ENCODE measurements around the gene TMCC2. TPM values are rescaled to one million over a fixed set of nuclear protein-coding genes. Genes with fewer than 3 reads are reported as not detected.

The TMCC2 gene
- total and polyA plus RNA-seq, 2 experiments from 2014 or later = 2.6 to 9.9 TPM

- Histone ChIP-seq H3K4me3 (peak within 1 kb of the TSS; percentile 96), H3K4me2 (peak within 1 kb of the TSS; percentile 99), H3K9me2 (ENCODE audit: insufficient read depth) (peaks cover 4% of the 10 kb centered on the region; the same call in 1 of the 2 replicates), H3K27ac (ENCODE audit: low read depth) (peak within 1 kb of the TSS; percentile 86; the same call in 1 of the 2 replicates), H3K4me1 (ENCODE audit: insufficient read depth) (peaks cover 42% of the 10 kb centered on the region), H4K20me1 (replicated peaks; ENCODE audit: insufficient read depth) (peaks cover 13% of the 10 kb centered on the region; the same call in 1 of the 2 replicates), H3K36me3 (ENCODE audit: insufficient read depth) (no peaks in the 10 kb centered on the region), H3K79me2 (replicated peaks; ENCODE audit: insufficient read depth) (peaks cover 50% of the 10 kb centered on the region), H2AFZ (no peak within 1 kb of the TSS; the same call in 1 of the 2 replicates), H3K27me3 (ENCODE audit: insufficient read depth) (peaks cover 7% of the 10 kb centered on the region), H3F3A (replicated peaks; ENCODE audit: low read depth) (peaks cover 6% of the 10 kb centered on the region; the same call in 1 of the 2 replicates)
- TF ChIP-seq EZH2phosphoT487 (IDR thresholded peaks at IDR 0.05; ENCODE audit: unreplicated experiment) (no peak), POLR2AphosphoS5 (IDR thresholded peaks at IDR 0.05; ENCODE audit: low read depth) (peak; percentile 95), JUNB (IDR thresholded peaks at IDR 0.05; ENCODE audit: unreplicated experiment) (no peak), CREB1 (CRISPR knock-in tag; IDR thresholded peaks at IDR 0.05; ENCODE audit: low read depth) (peak; percentile 69), ZNF114 (CRISPR knock-in tag; IDR thresholded peaks at IDR 0.05) (no peak), CTCF (conservative IDR thresholded peaks at IDR 0.05; ENCODE audit: low read depth in 2 of 2) (0 out of 4 replicates have a peak, but pooled peaks of 1 of the 2 experiments have one; percentile 16), STAT1 (IDR thresholded peaks at IDR 0.05; ENCODE audit: unreplicated experiment) (no peak), NANOG (IDR thresholded peaks at IDR 0.05; ENCODE audit: borderline replicate concordance) (no peak), EZH2 (IDR thresholded peaks at IDR 0.05; ENCODE audit: low read depth, unreplicated experiment) (no peak), ZNF462 (CRISPR knock-in tag; IDR thresholded peaks at IDR 0.05) (no peak), ZNF331 (CRISPR knock-in tag; IDR thresholded peaks at IDR 0.05; ENCODE audit: low read depth) (0 out of 2 replicates have a peak, but pooled peaks have one; percentile 8)
- TF ChIP-seq, protein P1, sequence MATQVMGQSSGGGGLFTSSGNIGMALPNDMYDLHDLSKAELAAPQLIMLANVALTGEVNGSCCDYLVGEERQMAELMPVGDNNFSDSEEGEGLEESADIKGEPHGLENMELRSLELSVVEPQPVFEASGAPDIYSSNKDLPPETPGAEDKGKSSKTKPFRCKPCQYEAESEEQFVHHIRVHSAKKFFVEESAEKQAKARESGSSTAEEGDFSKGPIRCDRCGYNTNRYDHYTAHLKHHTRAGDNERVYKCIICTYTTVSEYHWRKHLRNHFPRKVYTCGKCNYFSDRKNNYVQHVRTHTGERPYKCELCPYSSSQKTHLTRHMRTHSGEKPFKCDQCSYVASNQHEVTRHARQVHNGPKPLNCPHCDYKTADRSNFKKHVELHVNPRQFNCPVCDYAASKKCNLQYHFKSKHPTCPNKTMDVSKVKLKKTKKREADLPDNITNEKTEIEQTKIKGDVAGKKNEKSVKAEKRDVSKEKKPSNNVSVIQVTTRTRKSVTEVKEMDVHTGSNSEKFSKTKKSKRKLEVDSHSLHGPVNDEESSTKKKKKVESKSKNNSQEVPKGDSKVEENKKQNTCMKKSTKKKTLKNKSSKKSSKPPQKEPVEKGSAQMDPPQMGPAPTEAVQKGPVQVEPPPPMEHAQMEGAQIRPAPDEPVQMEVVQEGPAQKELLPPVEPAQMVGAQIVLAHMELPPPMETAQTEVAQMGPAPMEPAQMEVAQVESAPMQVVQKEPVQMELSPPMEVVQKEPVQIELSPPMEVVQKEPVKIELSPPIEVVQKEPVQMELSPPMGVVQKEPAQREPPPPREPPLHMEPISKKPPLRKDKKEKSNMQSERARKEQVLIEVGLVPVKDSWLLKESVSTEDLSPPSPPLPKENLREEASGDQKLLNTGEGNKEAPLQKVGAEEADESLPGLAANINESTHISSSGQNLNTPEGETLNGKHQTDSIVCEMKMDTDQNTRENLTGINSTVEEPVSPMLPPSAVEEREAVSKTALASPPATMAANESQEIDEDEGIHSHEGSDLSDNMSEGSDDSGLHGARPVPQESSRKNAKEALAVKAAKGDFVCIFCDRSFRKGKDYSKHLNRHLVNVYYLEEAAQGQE (IDR thresholded peaks at IDR 0.05; ENCODE audit: unreplicated experiment) = no peak
- TF ChIP-seq, protein P2, sequence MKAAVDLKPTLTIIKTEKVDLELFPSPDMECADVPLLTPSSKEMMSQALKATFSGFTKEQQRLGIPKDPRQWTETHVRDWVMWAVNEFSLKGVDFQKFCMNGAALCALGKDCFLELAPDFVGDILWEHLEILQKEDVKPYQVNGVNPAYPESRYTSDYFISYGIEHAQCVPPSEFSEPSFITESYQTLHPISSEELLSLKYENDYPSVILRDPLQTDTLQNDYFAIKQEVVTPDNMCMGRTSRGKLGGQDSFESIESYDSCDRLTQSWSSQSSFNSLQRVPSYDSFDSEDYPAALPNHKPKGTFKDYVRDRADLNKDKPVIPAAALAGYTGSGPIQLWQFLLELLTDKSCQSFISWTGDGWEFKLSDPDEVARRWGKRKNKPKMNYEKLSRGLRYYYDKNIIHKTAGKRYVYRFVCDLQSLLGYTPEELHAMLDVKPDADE (IDR thresholded peaks at IDR 0.05) = no peak
- Mint-ChIP-seq H3K27me3 (ENCODE audit: insufficient read depth, low read depth, poor library complexity) (peaks cover 32% of the 10 kb centered on the region), H3K4me1 (peaks cover 51% of the 10 kb centered on the region), H3K36me3 (ENCODE audit: low read depth) (peaks cover 14% of the 10 kb centered on the region), H3K9me3 (no peaks in the 10 kb centered on the region), H3K4me3 (peak within 1 kb of the TSS; percentile 87), H3K27ac (peak within 1 kb of the TSS; percentile 90; the same call in 1 of the 2 replicates)
- ATAC-seq = peak; percentile 86
- DNase-seq (ENCODE audit: low spot score) = peak; percentile 99
Measured at GRCh38 chr1:205321162-205321958, 93.6 kb downstream of the TMCC2 start, which contains the start of gene NUAK2. Gene NUAK2, minus strand, starts transcription at chr1:205321745. Its CDS starts 117 bp downstream, at chr1:205321628.

All from GM23338 (cell line).